A673 (cell line): Measurements from ENCODE around the gene TMEM186. TPM values are rescaled to one million over a fixed set of nuclear protein-coding genes. Genes with fewer than 3 reads are reported as not detected.

ENCODE experiments used
- BruUV-seq: library from RNA; stranded (reverse); fragments of 400-500 nt; replicated peaks from 2 replicates; lab custom pipeline; 2021; lab: Mats Ljungman, UMichigan
- CTCF ChIA-PET: fragments of 300-600 bp; sonication (Branson Sonifier 250); formaldehyde crosslinking; loops from one replicate; lab custom pipeline; 2022; ENCODE audit warnings: antibody characterized with exemption; lab: Charles Lee
- POLR2A ChIA-PET: fragments of 300-600 bp; sonication (Branson Sonifier 250); formaldehyde crosslinking; loops from one replicate; lab custom pipeline; 2022; ENCODE audit warnings: antibody characterized with exemption; ENCODE audit not compliant: low non-redundant PET; lab: Charles Lee
- DNase-seq: peaks from one replicate; pipeline ENCODE4 v3.0.0-alpha.2; 2015; ENCODE audit warnings: low spot score
- H3K27ac ChIP-seq: fragments of 200-600 bp; sonication (generic); 2 replicates; pipeline ENCODE4 v1.5.1; 2016; ENCODE audit warnings: mixed run types, low read depth, mild to moderate bottlenecking, mixed read lengths, antibody characterized with exemption, low read length; ENCODE audit not compliant: poor library complexity, severe bottlenecking
- H3K27me3 ChIP-seq: fragments of 200-600 bp; sonication (generic); replicated peaks from 2 replicates; pipeline ENCODE4 v1.6.1; 2017; ENCODE audit warnings: mixed run types, low read depth, mild to moderate bottlenecking, mixed read lengths, antibody characterized with exemption, low read length; ENCODE audit not compliant: insufficient read depth, poor library complexity
- H3K36me3 ChIP-seq: fragments of 200-600 bp; sonication (generic); 2 replicates; pipeline ENCODE4 v1.6.1; 2016; ENCODE audit warnings: mixed run types, mild to moderate bottlenecking, mixed read lengths, antibody characterized with exemption, low read length; ENCODE audit not compliant: insufficient read depth, poor library complexity, severe bottlenecking
- H3K4me1 ChIP-seq: fragments of 200-600 bp; sonication (generic); 2 replicates; pipeline ENCODE4 v1.6.1; 2017; ENCODE audit warnings: mixed run types, mild to moderate bottlenecking, mixed read lengths, antibody characterized with exemption, low read length; ENCODE audit not compliant: insufficient read depth, poor library complexity, severe bottlenecking
- H3K4me3 ChIP-seq: fragments of 200-600 bp; sonication (generic); 2 replicates; pipeline ENCODE4 v1.5.1; 2016; ENCODE audit warnings: low read depth, mixed run types, mild to moderate bottlenecking, mixed read lengths, low read length; ENCODE audit not compliant: poor library complexity, severe bottlenecking
- H3K9me3 ChIP-seq: fragments of 200-600 bp; sonication (generic); 2 replicates; pipeline ENCODE4 v1.6.1; 2016; ENCODE audit warnings: mixed run types, low read depth, mild to moderate bottlenecking, mixed read lengths, antibody characterized with exemption, low read length; ENCODE audit not compliant: poor library complexity, severe bottlenecking
- EZH2 ChIP-seq: fragments of 200-600 bp; sonication (generic); IDR thresholded peaks from 2 replicates; pipeline ENCODE4 v1.6.1; 2017; ENCODE audit warnings: borderline replicate concordance, low read depth, mild to moderate bottlenecking, mixed read lengths, antibody characterized with exemption, low read length; ENCODE audit not compliant: poor library complexity, severe bottlenecking
- intact Hi-C: fragments of 100-400 bp; cut with micrococcal nuclease; formaldehyde crosslinking; loops from one replicate; pipeline ENCODE4 v1.10.0; 2022; ENCODE audit not compliant: unreplicated experiment
- total RNA-seq: library from RNA; stranded (reverse); gene quantifications from 2 replicates; pipeline ENCODE4 v1.2.3, GENCODE V29; 2021
- TF ChIP-seq, protein P1 (sequence below): fragments of 300-800, 200-600 bp; sonication (generic); conservative IDR thresholded peaks from 2 replicates; pipeline ENCODE4 v1.5.1; 2017; ENCODE audit warnings: low read depth, mild to moderate bottlenecking, antibody characterized with exemption, low read length, moderate library complexity, mixed read lengths

TMEM186 gene
- total RNA-seq, 1 experiment from 2014 or later, result 13.5 TPM

DNA sequence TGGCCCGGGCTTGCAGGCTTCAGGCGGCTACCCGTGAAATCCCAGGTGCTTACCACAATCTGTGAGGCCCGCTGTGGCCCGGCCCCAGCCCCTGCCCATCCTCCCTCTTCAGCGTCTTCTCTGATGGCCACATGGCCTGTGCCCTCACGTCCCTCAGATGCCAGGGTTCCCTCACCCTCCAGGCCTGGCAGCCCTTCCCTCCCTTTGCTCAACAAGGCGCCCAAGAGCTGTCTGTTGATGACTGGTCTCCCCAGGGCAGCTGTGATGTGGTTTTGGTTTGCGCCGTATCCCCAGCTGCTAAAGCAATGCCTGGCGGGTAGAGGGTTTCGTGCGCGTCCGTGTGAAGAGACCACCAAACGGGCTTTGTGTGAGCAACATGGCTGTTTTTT is 35.3 kb upstream of the TMEM186 start:
- Histone ChIP-seq H3K9me3 (no peaks in the 10 kb centered on the region), H3K4me1 (no peaks in the 10 kb centered on the region), H3K4me3 (no peak overlapping the region), H3K36me3 (peaks cover 9% of the 10 kb centered on the region), H3K27ac (peak overlapping the region; percentile 23), H3K27me3 (no peaks in the 10 kb centered on the region)
- TF ChIP-seq EZH2, result no peak
- TF ChIP-seq, protein P1, sequence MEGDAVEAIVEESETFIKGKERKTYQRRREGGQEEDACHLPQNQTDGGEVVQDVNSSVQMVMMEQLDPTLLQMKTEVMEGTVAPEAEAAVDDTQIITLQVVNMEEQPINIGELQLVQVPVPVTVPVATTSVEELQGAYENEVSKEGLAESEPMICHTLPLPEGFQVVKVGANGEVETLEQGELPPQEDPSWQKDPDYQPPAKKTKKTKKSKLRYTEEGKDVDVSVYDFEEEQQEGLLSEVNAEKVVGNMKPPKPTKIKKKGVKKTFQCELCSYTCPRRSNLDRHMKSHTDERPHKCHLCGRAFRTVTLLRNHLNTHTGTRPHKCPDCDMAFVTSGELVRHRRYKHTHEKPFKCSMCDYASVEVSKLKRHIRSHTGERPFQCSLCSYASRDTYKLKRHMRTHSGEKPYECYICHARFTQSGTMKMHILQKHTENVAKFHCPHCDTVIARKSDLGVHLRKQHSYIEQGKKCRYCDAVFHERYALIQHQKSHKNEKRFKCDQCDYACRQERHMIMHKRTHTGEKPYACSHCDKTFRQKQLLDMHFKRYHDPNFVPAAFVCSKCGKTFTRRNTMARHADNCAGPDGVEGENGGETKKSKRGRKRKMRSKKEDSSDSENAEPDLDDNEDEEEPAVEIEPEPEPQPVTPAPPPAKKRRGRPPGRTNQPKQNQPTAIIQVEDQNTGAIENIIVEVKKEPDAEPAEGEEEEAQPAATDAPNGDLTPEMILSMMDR, result no peak
- intact Hi-C loops, result no loop called here
- no TSS peak for BruUV-seq
- CTCF ChIA-PET, result no interaction called here
- no peak for DNase-seq
- POLR2A ChIA-PET, result no interaction called here

GRCh38 chr16:8831871-8832716 is 34.7 kb upstream of the TMEM186 start:
- Histone ChIP-seq H3K4me1 (no peaks in the 10 kb centered on the region), H3K36me3 (peaks cover 9% of the 10 kb centered on the region), H3K4me3 (no peak overlapping the region), H3K9me3 (no peaks in the 10 kb centered on the region), H3K27ac (peak overlapping the region; percentile 40), H3K27me3 (no peaks in the 10 kb centered on the region)
- no peak for TF ChIP-seq EZH2
- TF ChIP-seq, protein P1, result no peak
- no TSS peak for BruUV-seq
- ChIA-PET POLR2A (no interaction called here), CTCF (interaction anchor here (0.5 kb wide), 1 partner anchor 40 kb away, joined by 3 read pairs; no protein-coding TSS in a partner anchor)
- no peak for DNase-seq
- intact Hi-C loops, result no loop called here

- Histone ChIP-seq H3K27ac (no peak overlapping the region), H3K36me3 (peaks cover 14% of the 10 kb centered on the region), H3K27me3 (no peaks in the 10 kb centered on the region), H3K4me3 (no peak overlapping the region), H3K9me3 (no peaks in the 10 kb centered on the region), H3K4me1 (no peaks in the 10 kb centered on the region)
- ChIA-PET POLR2A (no interaction called here), CTCF (no interaction called here)
- no peak for DNase-seq
- BruUV-seq, result no TSS peak
- no peak for TF ChIP-seq EZH2
- TF ChIP-seq, protein P1, result no peak
- intact Hi-C loops, result no loop called here
Measured at GRCh38 chr16:8831450-8831849, 34.0 kb upstream of the TMEM186 start.
